CD4-positive, alpha-beta T cell treated with Interferon gamma for 1 hour (primary cell): ENCODE measurements around the gene PLPP1.

ENCODE experiments used
- DNase-seq: peaks from one replicate; pipeline ENCODE4 v3.0.0-alpha.2; 2020

Gene PLPP1

DNA sequence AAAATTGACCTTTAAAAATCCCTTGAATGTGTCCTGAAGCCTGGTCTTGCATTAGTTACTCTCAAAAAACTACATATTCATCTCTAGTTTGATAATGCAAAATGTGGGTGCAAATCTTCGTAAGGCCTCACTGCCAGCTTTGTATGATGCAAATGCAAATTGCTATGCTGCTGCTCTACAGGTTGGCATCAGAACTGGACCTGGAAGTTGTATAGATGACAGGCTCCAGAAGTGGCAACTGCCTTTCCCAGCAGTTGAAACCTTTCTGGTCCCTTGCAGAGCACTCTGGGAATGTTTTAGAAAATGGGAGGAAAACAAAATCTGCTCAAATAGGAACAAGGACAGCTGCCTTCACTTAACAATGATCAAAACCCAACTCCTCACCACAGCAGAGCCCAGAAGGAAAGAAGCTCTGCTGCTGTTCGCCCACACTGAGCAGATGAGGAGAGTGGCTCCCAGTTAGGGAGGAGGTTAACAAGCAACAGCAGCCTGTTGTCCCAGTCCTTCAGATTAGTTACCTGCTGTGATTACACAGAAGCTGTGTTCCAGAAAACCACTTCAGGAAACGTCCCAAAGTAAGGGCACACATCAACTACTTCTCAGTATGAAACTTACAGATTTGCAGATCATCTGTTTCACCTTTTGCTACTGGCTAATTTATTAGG is 93.5 kb downstream of the PLPP1 start:
- no peak for DNase-seq

DNA sequence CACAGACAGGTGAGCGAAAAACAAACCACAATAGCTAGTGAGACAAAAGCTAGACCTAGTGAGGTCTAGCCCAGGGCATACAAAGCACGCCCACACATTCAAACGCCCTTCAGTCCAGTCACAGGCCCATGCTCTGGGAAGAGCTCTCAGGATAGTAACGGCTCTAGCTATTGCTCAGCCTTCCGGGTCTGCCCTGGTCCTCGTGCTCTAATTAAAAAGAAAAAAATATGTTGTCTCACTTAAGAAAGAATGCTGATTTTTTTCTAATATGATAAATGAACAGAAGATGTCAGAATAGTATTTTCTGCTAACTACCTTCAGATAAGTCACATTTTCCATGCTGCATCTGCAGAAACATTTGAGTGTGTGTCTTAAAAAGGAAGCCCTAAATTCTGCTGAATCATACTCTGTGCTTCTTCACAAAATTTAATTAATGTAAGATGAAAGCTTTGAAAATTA is 94.5 kb downstream of the PLPP1 start:
- no peak for DNase-seq

DNA sequence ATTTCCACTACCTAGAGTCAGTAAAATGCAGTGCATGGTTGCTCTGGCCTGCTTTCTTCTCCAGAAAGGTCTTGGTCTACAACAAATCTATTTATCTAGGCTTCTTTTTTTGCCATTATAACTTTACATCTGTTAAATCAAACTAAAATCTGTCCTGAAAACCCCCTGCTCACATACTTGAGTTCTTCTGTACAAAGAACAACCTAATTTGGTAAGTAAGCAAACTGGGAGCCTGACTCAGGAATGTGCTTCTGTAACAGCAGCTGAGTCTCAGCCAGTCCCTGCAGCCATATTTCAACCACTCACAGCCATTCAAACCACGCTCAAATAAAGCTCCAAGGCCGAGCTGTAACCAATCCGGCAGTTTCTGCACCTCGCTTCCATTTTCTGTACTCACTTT is 95.8 kb downstream of the PLPP1 start:
- no peak for DNase-seq

DNA sequence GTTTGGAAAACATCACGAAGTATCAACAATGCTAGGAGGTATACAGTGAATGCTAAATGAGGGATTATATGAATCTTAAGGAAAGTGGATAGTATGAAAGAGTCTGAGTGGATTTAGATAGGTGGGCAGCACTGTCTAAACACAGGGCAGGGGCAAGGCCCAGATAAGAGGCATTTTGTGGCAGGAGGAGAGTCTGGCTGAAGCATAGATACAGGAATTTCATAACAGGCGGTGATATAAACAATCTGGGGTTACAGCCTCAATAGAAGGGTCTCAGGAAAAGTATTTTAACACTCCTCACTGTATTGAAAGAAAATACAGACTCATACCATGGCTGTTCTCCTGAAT is 96.9 kb downstream of the PLPP1 start:
- DNase-seq: no peak

DNA sequence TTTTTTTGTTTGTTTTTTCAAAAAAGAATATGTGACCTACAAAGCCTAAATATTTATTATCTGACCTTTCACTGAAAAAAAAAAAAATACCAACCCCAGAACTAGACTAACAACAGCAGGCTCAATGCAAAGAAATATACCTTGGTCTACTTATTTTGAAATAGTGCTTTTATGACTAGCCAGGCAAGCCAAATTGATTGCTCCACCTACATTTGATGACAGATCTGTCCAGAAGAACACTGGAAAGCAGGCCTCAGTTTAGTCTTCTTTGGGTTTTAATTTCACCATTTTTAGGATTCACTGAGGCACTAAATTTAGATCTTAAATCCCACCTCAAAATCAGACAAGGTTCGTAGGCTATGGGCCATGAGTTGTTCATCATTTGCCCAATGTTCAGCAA is 97.3 kb downstream of the PLPP1 start:
- DNase-seq: no peak

DNA sequence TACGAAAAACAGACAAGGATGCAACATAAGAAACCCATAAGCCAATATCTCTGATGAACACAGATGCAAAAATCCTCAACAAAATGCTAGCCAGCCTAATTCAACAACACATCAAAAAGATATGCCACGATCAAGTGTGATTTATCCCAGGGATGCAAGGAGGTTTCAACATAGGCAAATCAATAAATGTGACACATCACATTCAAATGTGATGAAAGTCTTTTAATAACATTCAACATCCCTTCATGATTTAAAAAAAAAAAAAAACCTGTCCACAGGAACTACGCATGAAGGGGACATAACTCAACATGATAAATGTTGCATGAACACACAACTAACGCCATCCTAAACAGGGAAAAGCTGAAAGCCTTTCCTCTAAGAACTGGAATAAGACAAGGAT is 102.2 kb downstream of the PLPP1 start:
- no peak for DNase-seq

DNA sequence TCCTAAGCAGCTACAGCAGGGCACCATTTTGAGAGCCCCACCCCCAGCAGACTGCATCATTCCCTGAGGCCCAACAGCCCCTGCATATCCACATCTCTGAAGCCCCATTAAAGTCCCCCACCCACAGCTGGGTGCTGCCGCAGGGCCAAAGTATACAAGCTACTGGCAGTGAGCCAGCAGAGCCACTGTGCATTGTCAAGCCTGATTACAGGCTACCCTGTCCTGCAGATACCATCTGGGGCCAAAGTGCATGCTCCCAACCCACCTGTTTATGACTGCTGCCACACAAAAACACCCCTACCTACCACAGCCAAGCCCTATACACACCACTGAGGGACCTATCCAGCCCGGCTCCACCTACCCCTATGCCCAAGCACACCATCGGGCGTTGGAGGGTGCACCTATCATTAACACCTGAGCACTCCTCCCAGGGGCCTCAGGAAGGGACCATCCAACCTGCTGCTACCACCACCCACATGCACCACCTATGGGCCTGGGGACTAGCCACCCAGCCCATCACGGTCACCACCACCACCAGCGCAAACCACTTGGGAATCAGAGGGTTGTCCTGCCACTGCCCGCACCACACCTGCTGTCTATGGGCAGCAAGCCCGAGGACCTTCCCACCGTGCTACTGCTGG is 105.0 kb downstream of the PLPP1 start:
- DNase-seq: no peak

DNA sequence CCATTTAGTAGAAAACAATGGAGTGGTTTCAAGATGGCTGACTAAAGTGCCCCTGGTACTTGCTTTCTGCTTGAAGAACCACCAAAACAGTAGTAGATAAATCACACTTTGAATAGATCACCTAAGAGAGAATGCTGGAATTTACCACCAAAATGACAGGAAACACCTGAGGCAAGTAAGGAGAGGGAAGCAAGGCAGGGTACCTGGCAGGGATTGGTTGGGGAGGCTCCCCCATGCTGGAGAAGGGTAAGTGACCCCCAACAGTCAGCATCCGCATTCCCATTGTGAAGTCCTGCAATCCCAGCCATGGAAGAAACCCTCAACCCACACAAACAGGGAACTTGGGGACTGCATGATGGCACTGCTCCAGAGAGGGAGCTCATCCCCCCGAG is 105.5 kb downstream of the PLPP1 start:
- no peak for DNase-seq

DNA sequence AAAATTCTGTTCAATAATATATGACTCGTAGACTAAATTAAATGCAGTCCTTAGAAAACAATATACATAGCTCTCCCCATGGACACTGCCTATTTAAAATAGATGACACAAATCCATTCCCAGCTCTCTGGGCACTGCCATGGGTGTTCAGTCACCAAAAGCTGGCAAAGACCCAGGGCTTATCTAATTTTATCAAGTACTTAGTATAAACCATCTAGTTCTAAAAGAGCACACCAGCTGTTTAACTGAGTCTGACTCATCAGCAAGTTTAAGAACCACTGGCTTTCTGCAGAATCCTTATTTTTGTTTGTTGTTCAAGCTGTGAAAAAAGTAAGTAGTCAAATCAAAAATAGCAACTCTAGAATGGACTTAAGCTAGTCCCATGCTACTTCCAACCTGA is 107.6 kb downstream of the PLPP1 start:
- no peak for DNase-seq

DNA sequence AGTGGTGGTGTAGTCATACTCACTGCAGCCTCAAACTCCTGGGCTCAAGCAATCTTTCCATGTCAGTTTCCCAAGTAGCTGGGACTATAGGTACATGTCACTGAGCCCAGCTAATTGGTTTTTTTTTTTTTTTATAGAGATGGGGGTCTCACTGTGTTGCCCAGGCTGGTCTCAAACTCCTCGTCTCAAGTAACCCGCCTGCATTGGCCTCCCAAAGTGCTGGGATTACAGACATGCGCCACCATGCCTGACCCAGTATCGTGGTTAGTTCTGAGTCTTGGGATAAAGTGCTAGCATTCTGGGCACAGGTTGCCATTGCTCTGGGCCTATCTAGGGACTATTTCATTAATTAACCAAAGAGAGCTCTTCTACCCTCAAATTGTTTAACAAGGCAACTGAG is 108.3 kb downstream of the PLPP1 start:
- no peak for DNase-seq

DNA sequence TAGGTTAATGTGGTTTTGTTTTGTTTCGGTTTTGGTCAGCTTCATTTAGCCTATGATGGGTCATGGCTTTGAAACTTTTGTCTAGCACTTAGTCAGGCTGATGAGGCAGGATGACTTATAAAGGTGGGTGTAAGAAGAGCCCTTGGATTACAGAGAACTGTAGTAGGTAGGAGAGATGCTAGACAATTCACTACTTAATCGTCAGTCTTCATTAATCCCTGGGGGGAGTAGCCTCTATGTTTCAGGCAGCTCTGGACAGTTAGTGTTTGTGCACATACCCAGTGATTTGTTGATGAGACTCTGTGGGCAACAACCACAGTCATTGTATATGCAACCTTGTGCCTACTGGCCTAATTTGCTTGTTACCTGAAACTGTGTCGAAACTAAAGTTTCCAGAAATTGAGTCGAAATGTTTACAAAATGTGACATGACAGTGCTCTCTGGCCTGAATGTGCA is 113.7 kb downstream of the PLPP1 start:
- no peak for DNase-seq

DNA sequence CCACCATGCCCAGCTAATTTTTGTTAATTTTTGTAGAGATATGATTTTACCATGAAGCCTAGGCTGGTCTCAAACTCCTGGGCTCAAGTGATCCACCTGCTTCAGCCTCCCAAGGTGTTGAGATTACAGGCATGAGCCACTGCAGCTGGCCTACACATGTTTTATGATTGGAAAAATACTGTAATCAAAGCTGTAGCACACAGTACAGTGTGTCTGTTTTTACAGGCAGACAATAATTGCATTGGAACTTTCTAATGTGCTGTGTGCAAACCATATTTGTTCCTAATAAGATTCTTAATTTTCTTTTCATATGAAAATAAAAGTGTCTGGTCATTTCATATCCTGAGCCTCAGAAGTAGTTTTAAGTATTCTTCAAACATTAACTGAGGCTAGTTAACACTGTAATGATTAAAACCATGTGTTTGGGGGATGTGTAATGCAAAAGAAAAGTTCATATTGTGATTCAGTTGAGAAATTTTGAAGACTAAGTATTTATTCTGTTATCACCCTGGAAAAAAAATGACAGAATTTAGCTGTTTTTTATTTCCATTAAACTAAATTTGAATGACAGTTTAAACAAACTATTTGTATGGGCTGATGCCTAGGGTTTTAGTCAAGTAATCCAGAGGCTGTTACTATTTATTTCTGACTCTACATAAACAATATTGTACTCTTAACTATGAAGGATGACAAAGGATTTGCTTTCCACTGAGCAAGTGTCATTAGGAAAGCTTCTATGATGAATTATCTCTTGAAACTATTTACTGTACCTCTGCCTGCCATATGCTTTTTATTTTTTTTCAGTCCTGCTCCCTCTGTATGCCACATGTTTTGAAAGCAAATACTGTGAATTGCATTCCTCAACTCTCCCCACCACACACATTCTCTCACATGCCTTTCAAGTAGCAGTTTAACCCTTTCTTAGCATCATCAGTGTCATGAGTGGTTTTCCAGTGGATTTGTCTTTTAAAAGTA is 115.5 kb downstream of the PLPP1 start:
- no peak for DNase-seq

DNA sequence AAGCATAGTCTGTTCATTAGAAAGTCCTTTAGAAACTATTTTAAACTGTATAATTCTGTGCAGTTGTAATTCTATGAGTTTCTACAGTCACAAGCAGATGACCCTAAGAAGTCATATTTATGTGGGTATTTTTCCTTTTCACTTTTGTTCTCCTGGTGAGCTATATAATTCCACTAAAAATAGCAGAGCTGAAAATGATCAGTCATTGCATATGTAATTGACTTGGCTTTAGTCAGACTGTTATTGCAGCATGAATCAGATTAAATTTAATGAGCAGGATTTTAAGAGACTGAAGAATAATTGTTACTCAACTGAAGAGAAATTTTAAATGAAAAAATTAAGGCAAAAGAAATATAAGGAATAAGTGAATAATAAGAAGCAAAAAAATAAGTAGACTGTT is 118.5 kb downstream of the PLPP1 start:
- no peak for DNase-seq

DNA sequence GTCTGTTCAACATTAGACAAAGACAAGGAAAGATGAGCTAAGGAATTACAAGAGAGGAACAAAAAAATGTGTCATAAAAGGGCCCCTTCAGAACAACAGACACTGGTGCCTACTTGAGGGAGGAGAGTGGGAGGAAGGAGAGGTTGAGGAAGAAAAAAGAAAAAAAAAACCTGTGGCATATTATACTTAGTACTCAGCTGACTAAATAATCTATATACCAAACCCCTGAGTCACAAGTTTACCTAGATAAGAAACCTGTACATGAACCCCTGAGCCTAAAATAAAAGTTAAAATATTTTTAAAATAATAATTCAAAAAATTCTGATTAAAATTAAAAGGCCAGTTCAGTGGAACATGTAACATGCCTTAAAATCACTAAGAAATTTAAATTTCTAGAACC is 119.7 kb downstream of the PLPP1 start:
- no peak for DNase-seq

DNA sequence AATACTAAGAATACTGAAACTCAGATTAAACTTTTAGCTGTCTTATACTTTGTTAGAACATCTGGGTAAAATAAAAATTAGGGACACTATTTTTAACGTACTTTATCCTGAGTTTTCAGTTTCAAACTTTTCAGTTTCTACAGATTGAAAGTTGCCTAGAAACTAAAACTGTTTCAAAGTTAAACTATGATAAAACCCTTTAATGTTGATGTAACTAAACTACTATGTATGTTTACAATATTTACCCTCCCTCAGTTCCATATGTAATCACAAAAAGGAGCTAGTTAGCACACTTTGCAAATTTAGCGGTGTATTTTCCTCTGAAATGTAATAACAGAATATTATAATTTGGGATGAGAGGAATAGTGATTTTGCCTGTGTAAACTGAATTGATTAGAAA is 121.1 kb downstream of the PLPP1 start:
- no peak for DNase-seq

DNA sequence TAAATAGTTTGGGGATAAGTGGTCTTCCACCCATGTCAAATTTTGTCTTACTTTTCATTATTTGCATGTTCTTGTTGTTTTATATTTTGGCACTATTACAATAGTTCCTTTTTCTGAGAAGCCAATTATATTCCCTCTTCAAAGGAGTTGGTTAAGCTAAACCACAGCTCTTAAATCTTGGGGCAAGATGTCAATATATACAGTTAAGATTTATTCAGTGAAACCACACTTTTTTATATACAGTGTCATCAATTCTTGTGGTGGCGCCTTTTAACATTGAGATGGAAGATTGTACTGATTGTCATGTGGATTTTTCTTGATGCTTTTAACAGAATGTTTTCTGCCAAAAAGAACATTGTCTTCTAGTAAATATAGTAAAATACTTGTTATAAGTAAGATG is 122.9 kb downstream of the PLPP1 start:
- DNase-seq: no peak

DNA sequence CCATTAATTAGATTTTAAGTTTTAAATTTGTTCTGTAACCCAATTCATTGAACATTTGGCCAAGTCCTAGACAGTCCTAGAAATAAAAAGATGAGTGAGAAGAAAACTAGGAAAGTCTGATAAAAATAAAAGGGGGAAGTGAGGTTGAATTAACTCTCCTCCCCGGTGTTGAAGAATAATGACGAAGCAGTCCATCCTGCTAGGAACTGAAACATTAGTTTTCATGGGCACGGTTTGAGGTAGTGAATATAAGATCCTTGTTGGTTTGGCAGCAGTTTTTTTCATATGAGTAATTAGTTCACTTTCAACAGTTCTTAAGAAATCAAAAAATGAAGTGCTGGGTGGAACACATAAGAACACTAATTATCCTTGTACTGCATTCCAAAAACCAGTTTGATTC is 123.9 kb downstream of the PLPP1 start:
- DNase-seq: no peak

DNA sequence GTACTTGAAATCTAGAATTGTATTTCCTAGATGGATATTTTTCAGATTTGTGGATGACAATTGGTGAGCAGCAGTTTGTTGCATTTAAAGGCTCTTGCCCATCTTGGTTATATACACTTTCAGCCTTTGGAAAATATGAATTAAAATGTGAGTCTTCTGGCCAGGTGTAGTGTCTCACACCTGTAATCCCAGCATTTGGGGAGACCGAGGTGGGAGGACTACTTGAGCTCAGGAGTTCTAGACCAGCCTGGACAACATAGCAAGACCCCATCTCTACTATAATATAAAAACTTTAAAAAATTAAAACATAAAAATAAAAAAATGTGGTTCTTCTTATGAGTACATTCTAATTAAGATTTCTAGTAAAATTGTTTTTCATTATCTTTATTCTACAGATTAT is 125.0 kb downstream of the PLPP1 start:
- no peak for DNase-seq

DNA sequence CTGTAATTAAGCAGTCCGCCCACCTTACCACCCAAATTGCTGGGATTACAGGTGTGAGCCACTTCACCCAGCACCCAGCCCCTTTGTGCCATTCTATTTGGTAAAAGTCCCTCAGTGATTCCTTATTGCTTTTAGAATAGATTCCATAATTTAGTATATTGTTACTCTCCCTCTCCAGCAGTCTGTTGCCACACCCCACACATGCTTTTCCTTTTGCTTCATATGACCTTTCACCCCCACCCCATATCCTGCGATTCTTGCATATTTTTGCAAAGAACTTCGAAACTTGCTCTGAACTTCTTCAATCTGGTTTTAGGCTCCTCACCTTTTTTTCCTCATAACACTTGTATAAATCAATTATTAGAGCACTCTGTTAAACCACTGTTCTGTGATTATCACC is 126.8 kb downstream of the PLPP1 start:
- DNase-seq: no peak

DNA sequence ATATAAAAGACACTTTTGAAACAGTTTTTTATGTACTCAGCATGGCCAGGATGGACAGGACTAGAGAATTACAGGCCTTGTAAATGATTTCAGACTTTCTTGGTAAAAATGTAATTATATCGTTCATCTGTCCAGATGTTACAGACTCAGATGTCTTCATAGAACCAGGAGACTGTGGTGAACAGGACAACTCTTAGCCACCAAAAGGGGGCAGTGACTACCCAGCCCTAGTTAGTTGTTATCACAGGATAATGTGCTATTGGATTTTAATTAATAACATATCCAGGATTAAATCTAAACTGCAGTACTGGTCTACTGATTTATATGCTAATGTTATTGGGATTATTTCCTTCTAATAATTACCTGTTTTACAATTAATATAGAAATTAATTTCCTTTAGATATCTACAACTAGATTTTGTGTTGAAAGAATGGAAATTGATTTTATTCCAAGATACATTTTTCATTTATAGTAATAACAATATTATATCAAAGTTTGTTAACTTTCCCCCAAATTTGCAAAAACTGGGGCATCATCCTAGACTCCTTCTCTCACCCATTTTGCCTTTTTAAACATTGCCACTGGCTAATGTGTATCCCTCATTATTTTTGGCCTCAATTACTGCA is 127.6 kb downstream of the PLPP1 start:
- DNase-seq: no peak

DNA sequence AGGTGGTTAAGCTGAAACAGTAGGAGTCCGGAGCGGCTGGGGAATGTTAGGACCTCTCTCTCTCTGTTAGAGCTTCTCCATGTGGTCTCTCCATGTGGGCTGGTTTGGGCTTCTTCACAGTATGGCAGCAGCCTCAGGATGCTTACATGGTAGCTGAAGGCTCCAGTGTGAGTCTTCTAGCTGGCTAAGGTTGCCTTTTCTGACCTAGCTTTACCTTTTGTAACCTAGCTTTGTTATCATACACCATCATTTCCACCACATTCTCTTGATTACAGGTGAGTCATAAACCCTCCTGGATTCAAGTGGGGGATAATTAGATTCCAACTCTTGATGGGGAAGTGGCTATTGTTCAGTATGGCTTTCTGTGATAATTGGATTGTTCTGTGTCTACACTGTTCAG is 128.5 kb downstream of the PLPP1 start:
- no peak for DNase-seq

DNA sequence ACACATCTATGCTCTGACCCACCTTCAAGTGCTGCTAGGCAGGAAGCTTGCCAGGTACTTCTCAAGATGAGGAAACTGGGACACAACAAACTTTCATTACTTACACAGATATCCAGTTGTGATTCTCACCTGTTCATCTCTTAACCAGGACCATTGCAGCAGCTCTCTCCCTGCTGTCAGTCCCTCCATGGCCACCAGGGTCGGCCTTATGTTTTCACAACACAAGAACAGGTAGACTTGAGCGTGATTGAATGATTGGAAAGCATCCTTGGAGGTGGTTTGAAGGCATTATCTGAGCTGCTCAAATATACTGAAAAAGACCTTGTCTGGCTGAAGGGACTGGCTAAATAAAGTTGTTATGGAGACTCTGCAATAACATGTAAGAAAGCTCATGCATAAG is 132.6 kb downstream of the PLPP1 start:
- DNase-seq: no peak

DNA sequence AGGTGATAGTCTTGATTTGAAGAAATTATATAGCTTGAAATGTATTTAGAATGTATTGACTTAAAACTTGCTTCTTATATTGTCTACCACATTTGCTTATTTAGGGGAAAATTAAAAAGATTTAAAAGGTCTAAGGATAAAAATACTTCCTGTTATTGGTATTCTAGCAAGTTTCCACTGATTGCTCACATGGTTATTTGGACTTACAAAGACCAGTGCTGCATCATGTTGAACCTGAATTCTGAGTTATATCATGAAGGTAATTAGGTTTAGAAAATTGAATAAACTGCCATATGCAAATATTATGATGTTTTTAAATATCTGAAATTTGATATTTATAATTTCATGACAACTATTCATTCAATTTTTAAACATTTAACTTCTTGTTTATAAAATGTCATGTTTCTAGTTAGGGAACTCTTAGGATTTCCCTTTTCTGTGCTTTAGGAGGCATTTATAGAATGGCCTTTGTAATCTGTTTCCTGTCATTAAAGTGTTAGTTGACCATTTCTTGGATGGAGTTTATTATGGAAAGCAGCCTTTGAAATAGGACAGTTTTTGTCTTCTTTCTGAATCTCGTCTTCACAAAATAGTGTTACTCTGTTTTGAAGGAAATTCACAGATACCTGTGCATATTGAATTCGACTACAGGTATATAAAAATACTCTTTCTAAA is 141.1 kb downstream of the PLPP1 start:
- DNase-seq: no peak
